DND-41 (cell line): ENCODE data around the gene JARID2.

Experiments
- EZH2 ChIP-seq: IDR thresholded peaks from 3 replicates; pipeline ENCODE4 v1.6.1; 2012; ENCODE audit warnings: borderline replicate concordance, low read depth, mild to moderate bottlenecking, moderate library complexity, low read length, inconsistent platforms; ENCODE audit not compliant: severe bottlenecking
- TF ChIP-seq, protein P1 (sequence below): IDR thresholded peaks from 2 replicates; pipeline ENCODE4 v1.5.1; 2012; ENCODE audit warnings: borderline replicate concordance, low read length, moderate library complexity, mild to moderate bottlenecking; ENCODE audit not compliant: poor library complexity, severe bottlenecking; ENCODE audit errors: extremely low read depth

DNA sequence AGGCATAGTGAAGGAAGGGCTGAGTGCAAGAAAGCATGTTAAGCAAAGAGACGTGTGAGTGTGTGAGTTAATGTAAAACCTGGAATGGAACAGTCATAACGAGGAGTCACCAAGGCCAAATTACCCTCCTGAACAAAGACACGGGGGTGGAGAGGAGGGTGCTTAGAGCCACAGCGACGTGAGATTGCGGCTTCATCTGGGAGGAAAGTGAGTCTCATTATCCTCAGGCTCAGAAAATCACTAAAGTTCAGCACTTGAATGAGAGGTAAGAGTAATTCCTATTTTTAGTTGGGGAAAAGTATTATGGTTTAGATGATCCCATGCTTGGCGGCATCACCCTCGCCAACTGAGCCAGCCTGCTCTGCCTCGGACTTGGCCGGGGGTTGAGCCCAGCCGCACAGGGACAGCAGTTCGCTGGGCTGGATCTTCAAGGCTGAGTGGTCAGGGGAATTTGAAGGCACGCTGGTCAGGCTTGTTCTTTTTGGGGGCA is 280.4 kb downstream of the JARID2 start:
- TF ChIP-seq, protein P1, sequence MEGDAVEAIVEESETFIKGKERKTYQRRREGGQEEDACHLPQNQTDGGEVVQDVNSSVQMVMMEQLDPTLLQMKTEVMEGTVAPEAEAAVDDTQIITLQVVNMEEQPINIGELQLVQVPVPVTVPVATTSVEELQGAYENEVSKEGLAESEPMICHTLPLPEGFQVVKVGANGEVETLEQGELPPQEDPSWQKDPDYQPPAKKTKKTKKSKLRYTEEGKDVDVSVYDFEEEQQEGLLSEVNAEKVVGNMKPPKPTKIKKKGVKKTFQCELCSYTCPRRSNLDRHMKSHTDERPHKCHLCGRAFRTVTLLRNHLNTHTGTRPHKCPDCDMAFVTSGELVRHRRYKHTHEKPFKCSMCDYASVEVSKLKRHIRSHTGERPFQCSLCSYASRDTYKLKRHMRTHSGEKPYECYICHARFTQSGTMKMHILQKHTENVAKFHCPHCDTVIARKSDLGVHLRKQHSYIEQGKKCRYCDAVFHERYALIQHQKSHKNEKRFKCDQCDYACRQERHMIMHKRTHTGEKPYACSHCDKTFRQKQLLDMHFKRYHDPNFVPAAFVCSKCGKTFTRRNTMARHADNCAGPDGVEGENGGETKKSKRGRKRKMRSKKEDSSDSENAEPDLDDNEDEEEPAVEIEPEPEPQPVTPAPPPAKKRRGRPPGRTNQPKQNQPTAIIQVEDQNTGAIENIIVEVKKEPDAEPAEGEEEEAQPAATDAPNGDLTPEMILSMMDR = no peak
- no peak for TF ChIP-seq EZH2
